Panc1 (cell line): ENCODE data around the gene DIAPH2. TPM values are rescaled to one million over a fixed set of nuclear protein-coding genes. Genes with fewer than 3 reads are reported as not detected.

Experiments used
- ATAC-seq: fragments of 200-7000 bp; cut with Tn5 transposase; 2 replicates; pipeline ENCODE4 v1.9.1; 2020; ENCODE audit warnings: mild to moderate bottlenecking, moderate library complexity
- BruUV-seq: library from RNA; stranded (reverse); fragments of 400-500 nt; replicated peaks from 2 replicates; lab custom pipeline; 2021; lab: Mats Ljungman, UMichigan
- CTCF ChIA-PET: fragments of 300-600 bp; sonication (Branson Sonifier 250); formaldehyde crosslinking; loops from one replicate; lab custom pipeline; 2022; ENCODE audit warnings: antibody characterized with exemption; lab: Charles Lee
- POLR2A ChIA-PET: fragments of 300-600 bp; sonication (Branson Sonifier 250); formaldehyde crosslinking; loops from one replicate; lab custom pipeline; 2022; ENCODE audit warnings: antibody characterized with exemption; lab: Charles Lee
- DNase-seq: peaks from one replicate; pipeline ENCODE4 v3.0.0-alpha.2; 2010; ENCODE audit warnings: low read depth, low spot score
- H3K27ac ChIP-seq: 2 replicates; pipeline ENCODE4 v1.5.1; 2011; ENCODE audit warnings: mild to moderate bottlenecking, low read length, inconsistent platforms
- H3K27me3 ChIP-seq: fragments of 200-500 bp; sonication (Bioruptor generic); 2 replicates; pipeline ENCODE4 v1.6.0; 2014; ENCODE audit warnings: low read length, inconsistent platforms; ENCODE audit not compliant: control insufficient read depth, insufficient read depth
- H3K36me3 ChIP-seq: fragments of 200-500 bp; sonication (Bioruptor generic); 2 replicates; pipeline ENCODE4 v1.5.1; 2014; ENCODE audit warnings: inconsistent platforms, mild to moderate bottlenecking, low read length, moderate library complexity; ENCODE audit not compliant: control insufficient read depth, insufficient read depth
- H3K4me1 ChIP-seq: 2 replicates; pipeline ENCODE4 v1.5.1; 2011; ENCODE audit warnings: inconsistent platforms, mild to moderate bottlenecking, low read length, moderate library complexity; ENCODE audit not compliant: control insufficient read depth, insufficient read depth
- H3K4me3 ChIP-seq, 2 experiments: 2 replicates each; pipeline ENCODE4 v1.5.1; 2011 to 2012; ENCODE audit warnings: low read depth in 2 of 2, low read length in 2 of 2, mild to moderate bottlenecking in 2 of 2, inconsistent platforms in 1 of 2, moderate library complexity in 1 of 2
- H3K9me3 ChIP-seq: fragments of 200-500 bp; sonication (Bioruptor generic); 2 replicates; pipeline ENCODE4 v1.5.1; 2014; ENCODE audit warnings: low read depth, mild to moderate bottlenecking, inconsistent platforms, low read length, moderate library complexity; ENCODE audit not compliant: control insufficient read depth, insufficient read depth
- POLR2AphosphoS5 ChIP-seq: IDR thresholded peaks from 2 replicates; pipeline ENCODE4 v1.6.1; 2012; ENCODE audit warnings: mild to moderate bottlenecking, low read depth, low read length, moderate library complexity
- SIN3A ChIP-seq: IDR thresholded peaks from 2 replicates; pipeline ENCODE4 v1.6.1; 2012; ENCODE audit warnings: low read depth, mild to moderate bottlenecking, low read length, moderate library complexity, borderline replicate concordance; ENCODE audit not compliant: insufficient read depth
- TCF7L2 ChIP-seq: IDR thresholded peaks from 2 replicates; pipeline ENCODE4 v1.6.1; 2011; ENCODE audit warnings: mild to moderate bottlenecking, low read depth, low read length, inconsistent platforms
- in situ Hi-C: cut with HindIII; loops from 2 replicates; pipeline ENCODE4 v1.10.0; 2016; ENCODE audit warnings: low sequenced_read_pairs, low pct_unique_long_range_greater_than_20kb
- intact Hi-C: fragments of 100-400 bp; cut with micrococcal nuclease; formaldehyde crosslinking; loops from one replicate; pipeline ENCODE4 v1.10.0; 2022; ENCODE audit not compliant: unreplicated experiment
- total RNA-seq: library from RNA; stranded (reverse); gene quantifications from one replicate; pipeline ENCODE4 v1.2.1, GENCODE V29; 2021; ENCODE audit not compliant: unreplicated experiment
- TF ChIP-seq, protein P1 (sequence below), 2 experiments: IDR thresholded peaks; 2 replicates each; pipeline ENCODE4 v1.6.1; 2011 to 2012; ENCODE audit warnings: low read depth in 2 of 2, control low read depth in 1 of 2, low read length in 1 of 2, mild to moderate bottlenecking in 1 of 2, moderate library complexity in 1 of 2; ENCODE audit not compliant: insufficient read depth in 1 of 2
- TF ChIP-seq, protein P2 (sequence below): fragments of 450-650 bp; IDR thresholded peaks from 2 replicates; pipeline ENCODE4 v1.5.1; 2017; ENCODE audit warnings: mild to moderate bottlenecking

DIAPH2 gene
- total RNA-seq, 1 experiment from 2014 or later: 17.0 TPM

DNA sequence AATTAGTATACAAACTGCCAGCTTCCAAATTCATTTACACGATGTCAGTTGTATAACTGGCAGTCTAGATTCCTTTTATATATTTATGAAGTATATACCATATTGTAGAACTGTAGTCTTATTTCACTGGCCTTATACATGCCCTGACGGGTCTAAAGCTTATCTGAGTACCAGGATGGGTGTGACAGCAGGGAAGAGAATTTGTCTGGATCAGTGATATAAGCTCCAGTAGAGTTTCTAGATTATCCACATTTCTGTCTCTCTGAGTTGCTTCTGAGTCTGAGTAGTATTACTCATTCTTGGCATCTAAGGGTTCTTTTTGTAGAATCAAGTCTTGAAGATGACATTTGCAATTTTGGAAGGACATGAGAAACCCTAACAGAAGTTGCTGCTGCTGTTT, 300.4 kb downstream of the DIAPH2 start:
- Histone ChIP-seq H3K27ac (no peak overlapping the region), H3K4me1 (no peaks in the 10 kb centered on the region), H3K9me3 (no peaks in the 10 kb centered on the region), H3K4me3 (no peak overlapping the region), H3K36me3 (no peaks in the 10 kb centered on the region), H3K27me3 (no peaks in the 10 kb centered on the region)
- intact Hi-C loops: no loop called here
- ChIA-PET CTCF (no interaction called here), POLR2A (no interaction called here)
- DNase-seq (no peak), ATAC-seq (no peak)
- BruUV-seq: no TSS peak
- no peak for TF ChIP-seq TCF7L2
- no peak for TF ChIP-seq POLR2AphosphoS5
- TF ChIP-seq SIN3A: no peak
- TF ChIP-seq, protein P1, sequence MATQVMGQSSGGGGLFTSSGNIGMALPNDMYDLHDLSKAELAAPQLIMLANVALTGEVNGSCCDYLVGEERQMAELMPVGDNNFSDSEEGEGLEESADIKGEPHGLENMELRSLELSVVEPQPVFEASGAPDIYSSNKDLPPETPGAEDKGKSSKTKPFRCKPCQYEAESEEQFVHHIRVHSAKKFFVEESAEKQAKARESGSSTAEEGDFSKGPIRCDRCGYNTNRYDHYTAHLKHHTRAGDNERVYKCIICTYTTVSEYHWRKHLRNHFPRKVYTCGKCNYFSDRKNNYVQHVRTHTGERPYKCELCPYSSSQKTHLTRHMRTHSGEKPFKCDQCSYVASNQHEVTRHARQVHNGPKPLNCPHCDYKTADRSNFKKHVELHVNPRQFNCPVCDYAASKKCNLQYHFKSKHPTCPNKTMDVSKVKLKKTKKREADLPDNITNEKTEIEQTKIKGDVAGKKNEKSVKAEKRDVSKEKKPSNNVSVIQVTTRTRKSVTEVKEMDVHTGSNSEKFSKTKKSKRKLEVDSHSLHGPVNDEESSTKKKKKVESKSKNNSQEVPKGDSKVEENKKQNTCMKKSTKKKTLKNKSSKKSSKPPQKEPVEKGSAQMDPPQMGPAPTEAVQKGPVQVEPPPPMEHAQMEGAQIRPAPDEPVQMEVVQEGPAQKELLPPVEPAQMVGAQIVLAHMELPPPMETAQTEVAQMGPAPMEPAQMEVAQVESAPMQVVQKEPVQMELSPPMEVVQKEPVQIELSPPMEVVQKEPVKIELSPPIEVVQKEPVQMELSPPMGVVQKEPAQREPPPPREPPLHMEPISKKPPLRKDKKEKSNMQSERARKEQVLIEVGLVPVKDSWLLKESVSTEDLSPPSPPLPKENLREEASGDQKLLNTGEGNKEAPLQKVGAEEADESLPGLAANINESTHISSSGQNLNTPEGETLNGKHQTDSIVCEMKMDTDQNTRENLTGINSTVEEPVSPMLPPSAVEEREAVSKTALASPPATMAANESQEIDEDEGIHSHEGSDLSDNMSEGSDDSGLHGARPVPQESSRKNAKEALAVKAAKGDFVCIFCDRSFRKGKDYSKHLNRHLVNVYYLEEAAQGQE (IDR thresholded peaks at IDR 0.05; ENCODE audit: insufficient read depth in 1 of 2, low read depth in 2 of 2, low read length in 1 of 2): no peak
- TF ChIP-seq, protein P2, sequence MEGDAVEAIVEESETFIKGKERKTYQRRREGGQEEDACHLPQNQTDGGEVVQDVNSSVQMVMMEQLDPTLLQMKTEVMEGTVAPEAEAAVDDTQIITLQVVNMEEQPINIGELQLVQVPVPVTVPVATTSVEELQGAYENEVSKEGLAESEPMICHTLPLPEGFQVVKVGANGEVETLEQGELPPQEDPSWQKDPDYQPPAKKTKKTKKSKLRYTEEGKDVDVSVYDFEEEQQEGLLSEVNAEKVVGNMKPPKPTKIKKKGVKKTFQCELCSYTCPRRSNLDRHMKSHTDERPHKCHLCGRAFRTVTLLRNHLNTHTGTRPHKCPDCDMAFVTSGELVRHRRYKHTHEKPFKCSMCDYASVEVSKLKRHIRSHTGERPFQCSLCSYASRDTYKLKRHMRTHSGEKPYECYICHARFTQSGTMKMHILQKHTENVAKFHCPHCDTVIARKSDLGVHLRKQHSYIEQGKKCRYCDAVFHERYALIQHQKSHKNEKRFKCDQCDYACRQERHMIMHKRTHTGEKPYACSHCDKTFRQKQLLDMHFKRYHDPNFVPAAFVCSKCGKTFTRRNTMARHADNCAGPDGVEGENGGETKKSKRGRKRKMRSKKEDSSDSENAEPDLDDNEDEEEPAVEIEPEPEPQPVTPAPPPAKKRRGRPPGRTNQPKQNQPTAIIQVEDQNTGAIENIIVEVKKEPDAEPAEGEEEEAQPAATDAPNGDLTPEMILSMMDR: no peak
- in situ Hi-C loops: no loop called here

DNA sequence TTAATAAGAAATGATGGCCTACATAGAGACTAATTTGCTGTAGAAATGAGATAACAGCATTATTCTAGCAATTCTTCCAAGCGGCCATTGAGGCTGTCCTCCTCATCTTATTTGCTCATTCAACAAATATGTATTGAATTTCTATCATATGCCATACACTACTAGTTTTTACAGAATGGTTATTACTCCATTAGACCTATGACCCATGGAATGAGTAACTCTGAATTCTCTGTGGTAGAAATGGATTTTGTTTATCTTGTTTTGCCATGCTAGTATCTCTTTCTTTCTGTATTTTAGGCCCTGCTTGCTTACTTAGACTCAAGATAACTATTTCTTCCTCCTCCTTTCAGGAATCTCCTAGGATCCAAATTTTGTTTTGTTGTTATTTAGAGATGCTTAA, 302.6 kb downstream of the DIAPH2 start:
- CTCF ChIA-PET: no interaction called here
- no peak for DNase-seq
- BruUV-seq: no TSS peak

More for the DNA sequence above, 302.6 kb downstream of the DIAPH2 start:
- Histone ChIP-seq H3K9me3 (no peaks in the 10 kb centered on the region), H3K27ac (no peak overlapping the region), H3K27me3 (no peaks in the 10 kb centered on the region), H3K4me1 (no peaks in the 10 kb centered on the region), H3K4me3 (no peak overlapping the region), H3K36me3 (no peaks in the 10 kb centered on the region)
- POLR2A ChIA-PET: no interaction called here
- no peak for ATAC-seq
- TF ChIP-seq, protein P2: no peak
- TF ChIP-seq POLR2AphosphoS5: no peak
- TF ChIP-seq, protein P1 (IDR thresholded peaks at IDR 0.05; ENCODE audit: insufficient read depth in 1 of 2, low read depth in 2 of 2, low read length in 1 of 2): no peak
- TF ChIP-seq SIN3A: no peak
- no peak for TF ChIP-seq TCF7L2
- in situ Hi-C loops: no loop called here
- intact Hi-C loops: no loop called here
